GM12873 (cell line): Measurements from ENCODE around the gene PPARD.

Experiments
- TF ChIP-seq, protein P1 (sequence below): IDR thresholded peaks from 2 replicates; pipeline ENCODE4 v1.5.1; 2012; ENCODE audit warnings: low read depth, mild to moderate bottlenecking, moderate library complexity, low read length, control low read depth; ENCODE audit not compliant: insufficient read depth; ENCODE audit errors: missing control alignments

PPARD gene

DNA sequence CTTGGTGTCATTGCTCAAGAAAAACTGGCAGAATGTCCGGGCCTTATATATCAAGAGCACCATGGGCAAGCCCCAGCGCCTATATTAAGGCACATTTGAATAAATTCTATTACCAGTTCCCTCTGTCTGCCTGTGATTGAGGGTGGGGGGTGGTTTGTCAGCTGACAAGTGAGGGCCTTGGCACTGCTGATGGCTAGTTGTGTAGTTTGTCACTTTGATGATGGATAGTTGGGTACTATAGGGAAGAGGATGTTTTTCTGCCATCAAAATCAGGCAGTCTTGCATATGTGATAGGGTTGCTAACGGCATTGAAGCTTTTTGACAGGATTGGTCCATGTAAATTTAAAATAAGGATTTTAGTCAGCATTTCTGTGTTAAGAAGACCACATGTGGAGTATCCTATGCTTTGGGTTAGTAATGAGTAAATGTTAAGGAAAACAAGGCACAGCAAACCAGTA is 128.3 kb downstream of the PPARD start:
- TF ChIP-seq, protein P1, sequence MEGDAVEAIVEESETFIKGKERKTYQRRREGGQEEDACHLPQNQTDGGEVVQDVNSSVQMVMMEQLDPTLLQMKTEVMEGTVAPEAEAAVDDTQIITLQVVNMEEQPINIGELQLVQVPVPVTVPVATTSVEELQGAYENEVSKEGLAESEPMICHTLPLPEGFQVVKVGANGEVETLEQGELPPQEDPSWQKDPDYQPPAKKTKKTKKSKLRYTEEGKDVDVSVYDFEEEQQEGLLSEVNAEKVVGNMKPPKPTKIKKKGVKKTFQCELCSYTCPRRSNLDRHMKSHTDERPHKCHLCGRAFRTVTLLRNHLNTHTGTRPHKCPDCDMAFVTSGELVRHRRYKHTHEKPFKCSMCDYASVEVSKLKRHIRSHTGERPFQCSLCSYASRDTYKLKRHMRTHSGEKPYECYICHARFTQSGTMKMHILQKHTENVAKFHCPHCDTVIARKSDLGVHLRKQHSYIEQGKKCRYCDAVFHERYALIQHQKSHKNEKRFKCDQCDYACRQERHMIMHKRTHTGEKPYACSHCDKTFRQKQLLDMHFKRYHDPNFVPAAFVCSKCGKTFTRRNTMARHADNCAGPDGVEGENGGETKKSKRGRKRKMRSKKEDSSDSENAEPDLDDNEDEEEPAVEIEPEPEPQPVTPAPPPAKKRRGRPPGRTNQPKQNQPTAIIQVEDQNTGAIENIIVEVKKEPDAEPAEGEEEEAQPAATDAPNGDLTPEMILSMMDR = no peak

- TF ChIP-seq, protein P1 = no peak
Measured at GRCh38 chr6:35471836-35472345, 129.5 kb downstream of the PPARD start.

GRCh38 chr6:35473075-35473849 is 130.9 kb downstream of the PPARD start:
- TF ChIP-seq, protein P1 = no peak

GRCh38 chr6:35473850-35474130 is 131.4 kb downstream of the PPARD start:
- TF ChIP-seq, protein P1 = no peak

DNA sequence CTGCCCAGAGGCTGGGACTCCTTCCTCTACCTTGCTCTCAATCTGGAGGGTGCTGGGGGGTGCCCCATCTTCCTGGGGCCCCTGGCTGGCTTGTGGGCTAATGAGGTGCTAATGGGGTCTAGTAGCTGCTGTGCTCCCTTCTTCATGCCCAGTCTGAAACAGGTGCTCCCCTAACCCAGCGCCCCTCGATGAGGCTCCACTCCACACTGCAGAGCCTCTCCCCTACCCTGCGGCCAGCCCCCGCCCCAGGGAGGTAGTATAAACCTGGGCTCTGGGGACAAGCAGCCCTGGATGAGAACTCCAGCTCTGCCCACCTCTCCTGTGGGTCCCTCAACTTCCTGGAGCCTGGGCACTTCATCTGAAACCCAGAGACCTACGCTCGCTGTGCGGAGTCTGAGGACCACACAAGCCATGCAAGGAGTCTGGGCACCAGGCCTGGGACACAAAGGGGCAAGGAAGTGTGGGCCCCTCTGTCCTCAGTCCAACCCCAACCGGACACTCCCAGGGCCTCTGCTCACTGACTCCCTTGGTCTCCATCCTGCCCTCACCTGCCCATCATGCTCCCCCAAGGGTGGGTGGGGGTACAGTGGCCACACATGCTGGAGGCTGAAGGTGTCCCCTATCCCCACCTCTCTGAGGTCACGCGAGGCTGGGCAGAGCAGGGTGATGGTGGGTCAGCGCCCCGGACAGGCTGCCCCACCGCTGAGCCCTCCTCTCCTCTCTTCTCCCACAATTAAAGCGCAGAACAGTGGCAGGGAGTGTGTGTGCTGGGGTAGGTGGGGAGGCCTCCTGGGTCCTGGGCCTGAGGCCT is 132.0 kb downstream of the PPARD start:
- TF ChIP-seq, protein P1 = no peak

GRCh38 chr6:35474942-35475570 is 132.7 kb downstream of the PPARD start:
- TF ChIP-seq, protein P1 = no peak

GRCh38 chr6:35475573-35475972 is 133.2 kb downstream of the PPARD start:
- TF ChIP-seq, protein P1 = no peak
